GM21576 (cell line): ENCODE measurements around the gene GCKR.

ENCODE experiments used
- ATAC-seq: cut with Tn5 transposase; IDR thresholded peaks from one replicate; pipeline ENCODE4 v1.9.1; 2021; ENCODE audit warnings: mild to moderate bottlenecking, moderate library complexity; ENCODE audit not compliant: unreplicated experiment

The GCKR gene

DNA sequence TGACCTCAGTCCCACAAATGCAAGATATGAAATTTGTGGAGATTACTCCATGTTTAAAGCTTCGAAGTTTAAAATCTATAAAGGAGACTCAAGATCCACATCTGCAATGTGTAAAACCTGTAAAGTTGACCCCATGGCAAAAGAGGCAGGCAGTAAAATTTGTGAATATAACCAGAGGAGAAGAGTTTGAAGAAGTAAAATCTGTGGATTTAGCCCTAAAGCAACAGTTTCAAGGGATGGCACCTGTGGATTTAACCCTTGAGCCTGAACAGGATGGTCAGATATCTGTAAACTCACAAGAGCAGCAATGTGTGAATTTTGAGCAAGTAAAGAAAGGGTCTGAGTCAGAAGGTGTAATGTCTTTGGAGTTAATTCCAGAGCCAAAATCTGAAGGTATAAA lies 75.0 kb downstream of the GCKR start:
- no peak for ATAC-seq

DNA sequence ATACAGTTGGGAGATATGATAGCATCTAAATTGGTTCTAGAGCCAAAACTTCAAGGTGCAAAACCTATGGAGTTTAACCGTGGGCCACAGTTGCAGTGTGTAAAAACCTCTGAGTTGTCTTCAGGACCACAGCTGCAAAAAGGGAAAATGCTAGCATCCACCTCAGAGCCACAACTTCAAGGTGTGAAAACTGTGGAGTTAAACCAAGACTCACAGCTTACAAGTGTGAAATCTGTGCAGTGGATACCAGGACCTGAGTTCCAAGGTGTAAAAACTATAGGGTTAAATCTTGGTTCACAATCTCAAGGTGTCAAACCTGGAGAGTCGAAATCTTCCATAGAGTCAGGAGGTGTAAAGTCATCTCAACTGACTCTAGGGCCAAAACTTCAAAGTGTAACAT lies 75.8 kb downstream of the GCKR start:
- ATAC-seq = no peak

DNA sequence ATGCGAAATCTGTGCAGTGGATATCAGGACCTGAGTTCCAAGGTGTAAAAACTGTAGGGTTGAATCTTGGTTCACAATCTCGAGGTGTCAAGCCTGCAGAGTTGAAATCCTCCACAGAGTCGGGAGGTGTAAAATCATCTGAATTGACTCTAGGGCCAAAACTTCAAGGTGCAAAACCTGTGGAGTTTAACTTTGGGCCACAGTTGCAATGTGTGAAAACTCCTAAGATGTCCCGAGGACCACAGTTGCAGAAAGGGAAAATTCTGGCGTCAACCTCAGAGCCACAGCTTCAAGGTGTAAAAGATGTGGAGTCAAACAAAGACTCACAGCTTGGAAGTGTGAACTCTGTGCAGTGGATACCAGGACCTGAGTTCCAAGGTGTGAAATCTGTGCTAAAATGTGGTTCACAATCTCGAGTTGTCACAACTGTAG lies 76.4 kb downstream of the GCKR start:
- ATAC-seq = no peak
